Aorta (tissue), 5 donors: ENCODE results near the gene ARHGEF19. TPM values are rescaled to one million over a fixed set of nuclear protein-coding genes. Genes with fewer than 3 reads are reported as not detected.
"Not testable (repeated sequence)": the region's sequence is repeated elsewhere in the genome, so short reads cannot be mapped to it uniquely, and the experiment has no call there.

Experiments
- ATAC-seq: fragments of 200-7000 bp; cut with Tn5 transposase; one replicate; pipeline ENCODE4 v1.9.1; 2022; ENCODE audit warnings: moderate library complexity; ENCODE audit not compliant: low FRiP score
- DNase-seq, 2 donors: peaks; one replicate each; pipeline ENCODE4 v3.0.0-alpha.2; 2020
- H3K27ac ChIP-seq, 2 donors: one replicate each; pipeline ENCODE4 v1.5.1; 2013; ENCODE audit warnings: low read length in 2 of 2, mild to moderate bottlenecking in 2 of 2, moderate library complexity in 2 of 2, control low read depth in 1 of 2, inconsistent platforms in 1 of 2, low read depth in 1 of 2
- H3K27me3 ChIP-seq, 2 donors: one replicate each; pipeline ENCODE4 v1.6.1; 2013; ENCODE audit warnings: control low read depth in 1 of 2, low read length in 1 of 2, mild to moderate bottlenecking in 1 of 2, moderate library complexity in 1 of 2; ENCODE audit not compliant: insufficient read depth in 2 of 2, control insufficient read depth in 1 of 2
- H3K36me3 ChIP-seq, 2 donors: one replicate each; pipeline ENCODE4 v1.6.1; 2013; ENCODE audit warnings: control low read depth in 1 of 2, low read length in 1 of 2, mild to moderate bottlenecking in 1 of 2; ENCODE audit not compliant: insufficient read depth in 2 of 2, control insufficient read depth in 1 of 2
- H3K4me1 ChIP-seq, 2 donors: one replicate each; pipeline ENCODE4 v1.6.1; 2013; ENCODE audit warnings: low read length in 2 of 2, control low read depth in 1 of 2, mild to moderate bottlenecking in 1 of 2, moderate library complexity in 1 of 2; ENCODE audit not compliant: insufficient read depth in 2 of 2, control insufficient read depth in 1 of 2
- H3K4me3 ChIP-seq, 2 donors: one replicate each; pipeline ENCODE4 v1.5.1; 2013; ENCODE audit warnings: low read length in 2 of 2, control low read depth in 1 of 2, mild to moderate bottlenecking in 1 of 2
- H3K9me3 ChIP-seq: one replicate; pipeline ENCODE4 v1.6.1; 2013; ENCODE audit warnings: mild to moderate bottlenecking, low read length; ENCODE audit not compliant: control insufficient read depth
- WGBS, 2 donors: extraction: QIAGEN DNeasy Blood & Tissue Kit; methylation state at CpG; one replicate each; pipeline ENCODE4 v1.1.7; 2013; 5-methylcytosine and 5-hydroxymethylcytosine counted together
- intact Hi-C, 2 donors: fragments of 100-400 bp; cut with DNase I; formaldehyde crosslinking; loops; one replicate each; pipeline versions ENCODE4 v1.14.2 to v1.15.0; 2022
- long read RNA-seq, 2 donors: library from polyadenylated mRNA; unstranded; transcript quantifications; one replicate each; pipeline ENCODE4 v2.0.0, GENCODE V29; 2020 to 2021
- polyA plus RNA-seq, 2 donors: library from polyadenylated mRNA; stranded (reverse); fragments of 200-250 nt; gene quantifications; one replicate each; pipeline ENCODE4 v1.2.3, GENCODE V29; 2013
- total RNA-seq, 2 donors: library from RNA; stranded (reverse); fragmentation: NEBNext Ultra II Directional; extraction: Animal tissue kit (Norgen Biotek cat#: 25700); gene quantifications; one replicate each; pipeline ENCODE4 v1.2.1, GENCODE V29; 2021
- donor health status: healthy with polysubstance abuse.
- donor health status: Bipolar disorder and iron deficiency.
- donor health status: DM: no; HTN: no; CAD: no.
- donor health status: DM: no; HTN: no; CAD: no.
- donor health status: DM: yes; HTN: yes; CAD: no.

ARHGEF19 gene
- total RNA-seq: 1 to 10 TPM; 7.1 to 8.6 TPM
- polyA plus RNA-seq: 10 to 100 TPM in 1 of 2 donors, 1 to 10 TPM in 1; 3.3 to 19.7 TPM
- long read RNA-seq, donor 1, partial matches to known transcripts: 37 of 51 reads
- long read RNA-seq, donor 1, other reads (novel, unspliced or antisense): 13 of 51 reads
- long read RNA-seq, donor 2, partial matches to known transcripts: 3 of 5 reads
- long read RNA-seq, donor 2, other reads (novel, unspliced or antisense): 2 of 5 reads

- no peak within 1 kb of the TSS for H3K27ac ChIP-seq
- H3K9me3 ChIP-seq: no peaks in the 10 kb centered on the region
- H3K27me3 ChIP-seq: no peaks in the 10 kb centered on the region
- H3K36me3 ChIP-seq: no peaks in the 10 kb centered on the region
- no peak within 1 kb of the TSS for H3K4me3 ChIP-seq
- ATAC-seq: no peak
- H3K4me1 ChIP-seq: no peaks in the 10 kb centered on the region
- intact Hi-C loops: no loop called here
- no peak for DNase-seq
- WGBS, 2 donors: 36 to 40% methylated on average over 14 of the region's 14 CpGs
Measured at GRCh38 chr1:16212251-16212961, at the start of gene ARHGEF19. ARHGEF19 (minus strand) TSS chr1:16212652; CDS start chr1:16209054, 3,598 bp downstream.

GRCh38 chr1:16262067-16262466, 49.6 kb upstream of the ARHGEF19 start:
- peaks cover 2 to 3% of the 10 kb centered on the region in 2 donors for H3K4me1 ChIP-seq
- intact Hi-C loops: no loop called here
- 98 to 100% methylated on average over 1 of the region's 1 CpG for WGBS, 2 donors

GRCh38 chr1:16260814-16261213, 48.4 kb upstream of the ARHGEF19 start:
- intact Hi-C loops: no loop called here
- no peak for DNase-seq
- WGBS, 2 donors: 6 to 10% methylated on average over 1 of the region's 1 CpG

More at GRCh38 chr1:16262067-16262466, 49.6 kb upstream of the ARHGEF19 start:
- Histone ChIP-seq H3K27ac (no peak overlapping the region), H3K36me3 (no peaks in the 10 kb centered on the region), H3K27me3 (no peaks in the 10 kb centered on the region), H3K4me3 (no peak overlapping the region), H3K9me3 (no peaks in the 10 kb centered on the region)
- ATAC-seq (no peak), DNase-seq (no peak)

GRCh38 chr1:16258591-16259135, 46.2 kb upstream of the ARHGEF19 start:
- Histone ChIP-seq H3K36me3 (no peaks in the 10 kb centered on the region), H3K27ac (no peak overlapping the region), H3K9me3 (no peaks in the 10 kb centered on the region), H3K27me3 (no peaks in the 10 kb centered on the region), H3K4me3 (no peak overlapping the region), H3K4me1 (peaks cover 4 to 10% of the 10 kb centered on the region in 2 donors)
- intact Hi-C loops: no loop called here
- 95 to 97% methylated on average over 9 of the region's 9 CpGs for WGBS, 2 donors
- DNase-seq: no peak
- ATAC-seq: no peak

More at GRCh38 chr1:16260814-16261213, 48.4 kb upstream of the ARHGEF19 start:
- Histone ChIP-seq H3K27me3 (no peaks in the 10 kb centered on the region), H3K36me3 (no peaks in the 10 kb centered on the region), H3K9me3 (no peaks in the 10 kb centered on the region), H3K4me1 (peaks cover 0 to 3% of the 10 kb centered on the region in 2 donors), H3K4me3 (no peak overlapping the region), H3K27ac (peak overlapping the region in 1 of 2 donors; percentile 82)
- no peak for ATAC-seq

- Histone ChIP-seq H3K27ac (no peak overlapping the region), H3K9me3 (no peaks in the 10 kb centered on the region), H3K4me1 (peaks cover 4 to 13% of the 10 kb centered on the region in 2 donors), H3K27me3 (no peaks in the 10 kb centered on the region), H3K4me3 (no peak overlapping the region), H3K36me3 (no peaks in the 10 kb centered on the region)
- intact Hi-C loops: no loop called here
- no peak for ATAC-seq
- DNase-seq: no peak
- WGBS, 2 donors: 96% methylated on average over 3 of the region's 3 CpGs
Measured at GRCh38 chr1:16257968-16258367, 45.5 kb upstream of the ARHGEF19 start.

GRCh38 chr1:16257556-16257955, 45.1 kb upstream of the ARHGEF19 start:
- H3K9me3 ChIP-seq, DNase-seq, intact Hi-C loops, H3K36me3 ChIP-seq, ATAC-seq, H3K4me3 ChIP-seq, H3K27ac ChIP-seq, H3K27me3 ChIP-seq: not testable (repeated sequence)
- H3K4me1 ChIP-seq: peaks cover 4 to 13% of the 10 kb centered on the region in 2 donors
- WGBS, 2 donors: 97 to 100% methylated on average over 3 of the region's 3 CpGs

- intact Hi-C loops: no loop called here
- Histone ChIP-seq H3K4me1 (peaks cover 8 to 13% of the 10 kb centered on the region in 2 donors), H3K36me3 (peaks cover 3 to 4% of the 10 kb centered on the region in 2 donors), H3K9me3 (no peaks in the 10 kb centered on the region), H3K27ac (no peak overlapping the region), H3K27me3 (no peaks in the 10 kb centered on the region), H3K4me3 (no peak overlapping the region)
- DNase-seq (peak in 1 of 2 donors; percentile 49), ATAC-seq (no peak)
- WGBS, 2 donors: 69 to 76% methylated on average over 4 of the region's 4 CpGs
Measured at GRCh38 chr1:16256478-16256877, 44.0 kb upstream of the ARHGEF19 start.

GRCh38 chr1:16254263-16254928, 41.9 kb upstream of the ARHGEF19 start:
- H3K27ac ChIP-seq: peak overlapping the region in 1 of 2 donors; percentile 56
- no peaks in the 10 kb centered on the region for H3K27me3 ChIP-seq
- peaks cover 12 to 13% of the 10 kb centered on the region in 2 donors for H3K4me1 ChIP-seq
- peak in 1 of 2 donors; percentile 11 for DNase-seq
- no peaks in the 10 kb centered on the region for H3K9me3 ChIP-seq
- no peak overlapping the region for H3K4me3 ChIP-seq
- H3K36me3 ChIP-seq: peaks cover 4 to 5% of the 10 kb centered on the region in 2 donors
- WGBS, 2 donors: 37 to 38% methylated on average over 4 of the region's 4 CpGs
- no peak for ATAC-seq
- intact Hi-C loops: loop anchor here (5.0 kb wide), 1 partner anchor 38 kb away; no protein-coding TSS in a partner anchor
